ENCODE data around the gene LIMA1.
A peak's percentile ranks its signal among the peaks of the same experiment; 100 is the strongest.
"Not testable (repeated sequence)": the region's sequence is repeated elsewhere in the genome, so short reads cannot be mapped to it uniquely, and the experiment has no call there.

LIMA1 gene

GRCh38 chr12:50151047-50151687 is 132.2 kb downstream of the LIMA1 start:
- Mint-ChIP-seq H3K36me3 (ENCODE audit: low read depth) (no peaks in the 10 kb centered on the region), H3K4me3 (no peak overlapping the region), H3K4me1 (peaks cover 23% of the 10 kb centered on the region), H3K9me3 (no peaks in the 10 kb centered on the region), H3K27me3 (no peaks in the 10 kb centered on the region), H3K27ac (peak overlapping the region; percentile 37)
- ATAC-seq (no peak), DNase-seq (no peak)

GRCh38 chr12:50149311-50149710 is 134.0 kb downstream of the LIMA1 start:
- H3K4me3 Mint-ChIP-seq, result no peak overlapping the region
- H3K9me3 Mint-ChIP-seq, result no peaks in the 10 kb centered on the region
- DNase-seq, result no peak
- peak; percentile 43 for ATAC-seq
- H3K27ac Mint-ChIP-seq, result peak overlapping the region; percentile 18
- peaks cover 25% of the 10 kb centered on the region for H3K4me1 Mint-ChIP-seq
- no peaks in the 10 kb centered on the region for H3K27me3 Mint-ChIP-seq
- no peaks in the 10 kb centered on the region for H3K36me3 Mint-ChIP-seq (ENCODE audit: low read depth)

- H3K36me3 Mint-ChIP-seq (ENCODE audit: low read depth); H3K9me3 Mint-ChIP-seq; H3K4me3 Mint-ChIP-seq; H3K27ac Mint-ChIP-seq; DNase-seq; H3K27me3 Mint-ChIP-seq; ATAC-seq: not testable (repeated sequence)
- peaks cover 25% of the 10 kb centered on the region for H3K4me1 Mint-ChIP-seq
Observed at GRCh38 chr12:50148011-50148410, 135.3 kb downstream of the LIMA1 start.

- no peak for ATAC-seq
- Mint-ChIP-seq H3K4me1 (peaks cover 25% of the 10 kb centered on the region), H3K4me3 (no peak overlapping the region), H3K27me3 (no peaks in the 10 kb centered on the region), H3K36me3 (ENCODE audit: low read depth) (peaks cover 12% of the 10 kb centered on the region), H3K9me3 (no peaks in the 10 kb centered on the region), H3K27ac (no peak overlapping the region)
- no peak for DNase-seq
Observed at GRCh38 chr12:50147281-50147680, 136.0 kb downstream of the LIMA1 start.

- DNase-seq, result no peak
- H3K27me3 Mint-ChIP-seq, result no peaks in the 10 kb centered on the region
- H3K9me3 Mint-ChIP-seq, result no peaks in the 10 kb centered on the region
- H3K27ac Mint-ChIP-seq, result no peak overlapping the region
- H3K4me1 Mint-ChIP-seq, result peaks cover 13% of the 10 kb centered on the region
- ATAC-seq, result no peak
- no peak overlapping the region for H3K4me3 Mint-ChIP-seq
- peaks cover 21% of the 10 kb centered on the region for H3K36me3 Mint-ChIP-seq (ENCODE audit: low read depth)
Observed at GRCh38 chr12:50145439-50145838, 137.9 kb downstream of the LIMA1 start.

- no peak for DNase-seq
- peaks cover 2% of the 10 kb centered on the region for H3K4me1 Mint-ChIP-seq
- no peaks in the 10 kb centered on the region for H3K9me3 Mint-ChIP-seq
- no peak overlapping the region for H3K27ac Mint-ChIP-seq
- H3K4me3 Mint-ChIP-seq, result no peak overlapping the region
- no peaks in the 10 kb centered on the region for H3K27me3 Mint-ChIP-seq
- H3K36me3 Mint-ChIP-seq (ENCODE audit: low read depth), result peaks cover 28% of the 10 kb centered on the region
- ATAC-seq, result no peak
Observed at GRCh38 chr12:50142993-50143392, 140.3 kb downstream of the LIMA1 start.

- DNase-seq, result no peak
- peaks cover 62% of the 10 kb centered on the region for H3K36me3 Mint-ChIP-seq (ENCODE audit: low read depth)
- no peak for ATAC-seq
Observed at GRCh38 chr12:50132505-50133135, 150.7 kb downstream of the LIMA1 start.

GRCh38 chr12:50129290-50129689 is 154.0 kb downstream of the LIMA1 start:
- DNase-seq (no peak), ATAC-seq (no peak)
- no peak overlapping the region for H3K27ac Mint-ChIP-seq
- no peak overlapping the region for H3K4me3 Mint-ChIP-seq
- no peaks in the 10 kb centered on the region for H3K27me3 Mint-ChIP-seq
- peaks cover 50% of the 10 kb centered on the region for H3K36me3 Mint-ChIP-seq (ENCODE audit: low read depth)
- H3K4me1 Mint-ChIP-seq, result peaks cover 19% of the 10 kb centered on the region
- H3K9me3 Mint-ChIP-seq, result no peaks in the 10 kb centered on the region

More at GRCh38 chr12:50132505-50133135, 150.7 kb downstream of the LIMA1 start:
- H3K27me3 Mint-ChIP-seq, result no peaks in the 10 kb centered on the region
- H3K4me1 Mint-ChIP-seq, result peaks cover 8% of the 10 kb centered on the region
- no peak overlapping the region for H3K4me3 Mint-ChIP-seq
- H3K9me3 Mint-ChIP-seq, result no peaks in the 10 kb centered on the region
- peak overlapping the region; percentile 64 for H3K27ac Mint-ChIP-seq

- ATAC-seq, result no peak
- Mint-ChIP-seq H3K36me3 (ENCODE audit: low read depth) (peaks cover 42% of the 10 kb centered on the region), H3K27ac (no peak overlapping the region), H3K9me3 (no peaks in the 10 kb centered on the region), H3K27me3 (no peaks in the 10 kb centered on the region), H3K4me1 (peaks cover 15% of the 10 kb centered on the region), H3K4me3 (no peak overlapping the region)
- DNase-seq, result no peak
Observed at GRCh38 chr12:50127546-50127945, 155.8 kb downstream of the LIMA1 start.
